ENCODE results near the gene KCNQ2. TPM values are rescaled to one million over a fixed set of nuclear protein-coding genes. Genes with fewer than 3 reads are reported as not detected.

Gene KCNQ2
- total RNA-seq, 1 experiment from 2014 or later, result not detected

GRCh38 chr20:63466861-63467260 lies 5.6 kb downstream of the KCNQ2 start:
- no peak for TF ChIP-seq CTCF (IDR thresholded peaks at IDR 0.05; ENCODE audit: unreplicated experiment)
- Mint-ChIP-seq H3K9me3 (ENCODE audit: unreplicated experiment) (no peaks in the 10 kb centered on the region), H3K27ac (ENCODE audit: low read depth, unreplicated experiment) (no peak overlapping the region), H3K4me3 (ENCODE audit: unreplicated experiment) (no peak overlapping the region), H3K27me3 (ENCODE audit: insufficient read depth, unreplicated experiment) (peaks cover 36% of the 10 kb centered on the region), H3K36me3 (ENCODE audit: insufficient read depth, unreplicated experiment) (peaks cover 6% of the 10 kb centered on the region), H3K4me1 (ENCODE audit: insufficient read depth, unreplicated experiment) (no peaks in the 10 kb centered on the region)
- POLR2A ChIA-PET, result no interaction called here
- intact Hi-C loops (cut with micrococcal nuclease), result no loop called here
- no peak for DNase-seq (ENCODE audit: unreplicated experiment)
- CTCF ChIA-PET, result interaction anchor here (0.5 to 0.6 kb wide), 2 partner anchors 30 to 58 kb away, joined by 3 read pairs; no protein-coding TSS in a partner anchor
- BruUV-seq (replicated peaks), result no TSS peak

- CTCF ChIA-PET, result interaction anchor here (0.6 to 1.1 kb wide), 2 partner anchors 30 to 83 kb away, joined by 3 read pairs; no protein-coding TSS in a partner anchor
- H3K4me3 Mint-ChIP-seq (ENCODE audit: unreplicated experiment), result no peak overlapping the region
- TF ChIP-seq CTCF (IDR thresholded peaks at IDR 0.05; ENCODE audit: unreplicated experiment), result no peak
- no peak for DNase-seq (ENCODE audit: unreplicated experiment)
- no TSS peak for BruUV-seq (replicated peaks)
- no peaks in the 10 kb centered on the region for H3K4me1 Mint-ChIP-seq (ENCODE audit: insufficient read depth, unreplicated experiment)
- H3K9me3 Mint-ChIP-seq (ENCODE audit: unreplicated experiment), result no peaks in the 10 kb centered on the region
- H3K27ac Mint-ChIP-seq (ENCODE audit: low read depth, unreplicated experiment), result no peak overlapping the region
- intact Hi-C loops (cut with micrococcal nuclease), result no loop called here
- peaks cover 6% of the 10 kb centered on the region for H3K36me3 Mint-ChIP-seq (ENCODE audit: insufficient read depth, unreplicated experiment)
- POLR2A ChIA-PET, result interaction anchor here (0.6 to 1.4 kb wide), 2 partner anchors 31 to 68 kb away, joined by 3 read pairs; no protein-coding TSS in a partner anchor
- H3K27me3 Mint-ChIP-seq (ENCODE audit: insufficient read depth, unreplicated experiment), result peaks cover 41% of the 10 kb centered on the region
These were observed 6.1 kb downstream of the KCNQ2 start for GRCh38 chr20:63466250-63466825.

GRCh38 chr20:63465380-63466249 lies 6.8 kb downstream of the KCNQ2 start:
- Mint-ChIP-seq H3K27me3 (ENCODE audit: insufficient read depth, unreplicated experiment) (peaks cover 48% of the 10 kb centered on the region), H3K36me3 (ENCODE audit: insufficient read depth, unreplicated experiment) (peaks cover 6% of the 10 kb centered on the region), H3K4me3 (ENCODE audit: unreplicated experiment) (no peak overlapping the region), H3K4me1 (ENCODE audit: insufficient read depth, unreplicated experiment) (no peaks in the 10 kb centered on the region), H3K27ac (ENCODE audit: low read depth, unreplicated experiment) (no peak overlapping the region), H3K9me3 (ENCODE audit: unreplicated experiment) (no peaks in the 10 kb centered on the region)
- ChIA-PET CTCF (interaction anchor here (1.1 to 2.0 kb wide), 3 partner anchors 31 to 84 kb away, joined by 3 to 14 read pairs (median 5); no protein-coding TSS in a partner anchor), POLR2A (interaction anchor here (0.6 to 1.4 kb wide), 2 partner anchors 31 to 68 kb away, joined by 3 read pairs; no protein-coding TSS in a partner anchor)
- no TSS peak for BruUV-seq (replicated peaks)
- DNase-seq (ENCODE audit: unreplicated experiment), result no peak
- intact Hi-C loops (cut with micrococcal nuclease), result no loop called here
- TF ChIP-seq CTCF (IDR thresholded peaks at IDR 0.05; ENCODE audit: unreplicated experiment), result no peak

- Mint-ChIP-seq H3K27ac (ENCODE audit: low read depth, unreplicated experiment) (no peak overlapping the region), H3K4me1 (ENCODE audit: insufficient read depth, unreplicated experiment) (no peaks in the 10 kb centered on the region), H3K36me3 (ENCODE audit: insufficient read depth, unreplicated experiment) (peaks cover 6% of the 10 kb centered on the region), H3K4me3 (ENCODE audit: unreplicated experiment) (no peak overlapping the region), H3K27me3 (ENCODE audit: insufficient read depth, unreplicated experiment) (peaks cover 53% of the 10 kb centered on the region), H3K9me3 (ENCODE audit: unreplicated experiment) (no peaks in the 10 kb centered on the region)
- no peak for DNase-seq (ENCODE audit: unreplicated experiment)
- POLR2A ChIA-PET, result interaction anchor here (1.5 kb wide), 1 partner anchor 57 kb away, joined by 6 read pairs; the partner anchor contains the start of gene PPDPF
- CTCF ChIA-PET, result interaction anchor here (1.3 to 2.0 kb wide), 2 partner anchors 32 to 83 kb away, joined by 5 to 14 read pairs; no protein-coding TSS in a partner anchor
- no peak for TF ChIP-seq CTCF (IDR thresholded peaks at IDR 0.05; ENCODE audit: unreplicated experiment)
- BruUV-seq (replicated peaks), result no TSS peak
- intact Hi-C loops (cut with micrococcal nuclease), result no loop called here
These were observed 8.2 kb downstream of the KCNQ2 start for GRCh38 chr20:63464289-63464635.
